ENCODE measurements around the gene BCAP31. TPM values are rescaled to one million over a fixed set of nuclear protein-coding genes. Genes with fewer than 3 reads are reported as not detected.
"Not testable (repeated sequence)": the region's sequence is repeated elsewhere in the genome, so short reads cannot be mapped to it uniquely, and the experiment has no call there.

BCAP31 gene
- total RNA-seq, 1 donor: 60.6 TPM

GRCh38 chrX:153714256-153714655 is 9.9 kb downstream of the BCAP31 start:
- Histone ChIP-seq H3K9me3 (ENCODE audit: low read depth, low read length) (no peaks in the 10 kb centered on the region), H3K4me3 (ENCODE audit: low read length) (no peak overlapping the region), H3K27me3 (ENCODE audit: insufficient read depth, low read length) (no peaks in the 10 kb centered on the region), H3K4me1 (ENCODE audit: insufficient read depth, low read length) (peaks cover 4% of the 10 kb centered on the region)

DNA sequence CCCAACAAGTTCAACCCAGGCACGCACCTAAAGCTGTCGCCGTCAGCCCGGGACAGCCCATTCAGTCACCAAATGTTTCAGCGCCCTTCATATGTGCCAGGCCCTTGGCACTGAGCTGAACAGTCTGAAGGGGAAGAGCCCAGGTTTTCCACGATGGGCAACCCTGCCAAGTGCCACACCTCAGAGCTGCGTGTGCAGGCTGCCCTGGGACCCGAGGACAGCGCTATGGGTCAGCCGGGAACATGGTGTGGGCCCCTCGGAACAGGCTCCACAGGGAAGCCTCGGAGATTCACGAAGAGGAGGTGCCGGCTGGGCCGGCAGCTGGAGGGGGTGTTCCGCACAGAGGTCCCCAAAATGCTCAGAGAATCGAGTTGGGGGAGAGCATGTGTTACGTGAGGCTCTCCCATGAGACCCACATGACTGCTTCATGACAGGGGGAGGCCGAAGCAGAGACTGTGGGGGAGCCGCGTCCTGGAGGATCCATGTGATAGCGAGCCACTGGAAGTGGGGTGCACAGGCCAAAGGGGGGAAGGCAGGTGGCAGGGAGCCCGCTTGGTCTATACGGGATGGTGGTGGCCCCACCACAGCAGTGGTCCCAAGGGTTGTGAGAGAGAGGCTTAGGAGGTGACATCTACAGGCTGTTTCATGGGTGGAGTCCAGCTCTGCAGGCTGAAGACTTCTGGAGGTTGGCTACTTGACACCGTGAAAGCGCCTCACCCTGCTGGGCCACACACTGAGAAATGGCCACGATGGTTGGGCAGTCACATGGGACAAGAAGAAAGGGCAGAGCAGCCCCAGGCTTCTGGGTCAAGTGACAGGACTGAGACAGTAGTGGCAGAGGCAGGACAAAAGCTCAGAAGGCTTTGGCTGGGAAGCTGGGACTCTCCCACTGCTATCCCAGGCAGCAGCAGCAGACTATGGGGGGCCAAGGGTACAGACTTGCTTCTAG is 14.2 kb downstream of the BCAP31 start:
- Histone ChIP-seq H3K4me1 (ENCODE audit: insufficient read depth, low read length) (peaks cover 4% of the 10 kb centered on the region), H3K9me3 (ENCODE audit: low read depth, low read length) (no peaks in the 10 kb centered on the region), H3K27me3 (ENCODE audit: insufficient read depth, low read length) (no peaks in the 10 kb centered on the region), H3K4me3 (ENCODE audit: low read length) (no peak overlapping the region)

- Histone ChIP-seq H3K9me3 (ENCODE audit: low read depth, low read length) (no peaks in the 10 kb centered on the region), H3K27me3 (ENCODE audit: insufficient read depth, low read length) (no peaks in the 10 kb centered on the region), H3K4me3 (ENCODE audit: low read length) (no peak overlapping the region), H3K4me1 (ENCODE audit: insufficient read depth, low read length) (no peaks in the 10 kb centered on the region)
Observed at GRCh38 chrX:153708415-153708814, 15.8 kb downstream of the BCAP31 start.

GRCh38 chrX:153707406-153707805 is 16.8 kb downstream of the BCAP31 start:
- Histone ChIP-seq H3K4me3 (ENCODE audit: low read length) (no peak overlapping the region), H3K27me3 (ENCODE audit: insufficient read depth, low read length) (no peaks in the 10 kb centered on the region), H3K4me1 (ENCODE audit: insufficient read depth, low read length) (no peaks in the 10 kb centered on the region), H3K9me3 (ENCODE audit: low read depth, low read length) (no peaks in the 10 kb centered on the region)

- no peaks in the 10 kb centered on the region for H3K4me1 ChIP-seq (ENCODE audit: insufficient read depth, low read length)
- no peaks in the 10 kb centered on the region for H3K9me3 ChIP-seq (ENCODE audit: low read depth, low read length)
- H3K27me3 ChIP-seq (ENCODE audit: insufficient read depth, low read length): no peaks in the 10 kb centered on the region
- no peak overlapping the region for H3K4me3 ChIP-seq (ENCODE audit: low read length)
Observed at GRCh38 chrX:153706799-153707198, 17.4 kb downstream of the BCAP31 start.

GRCh38 chrX:153705403-153706060 is 18.7 kb downstream of the BCAP31 start:
- H3K4me3 ChIP-seq (ENCODE audit: low read length); H3K9me3 ChIP-seq (ENCODE audit: low read depth, low read length); H3K4me1 ChIP-seq (ENCODE audit: insufficient read depth, low read length); H3K27me3 ChIP-seq (ENCODE audit: insufficient read depth, low read length): not testable (repeated sequence)

- H3K4me1 ChIP-seq (ENCODE audit: insufficient read depth, low read length); H3K9me3 ChIP-seq (ENCODE audit: low read depth, low read length); H3K27me3 ChIP-seq (ENCODE audit: insufficient read depth, low read length); H3K4me3 ChIP-seq (ENCODE audit: low read length): not testable (repeated sequence)
Observed at GRCh38 chrX:153704631-153705402, 19.4 kb downstream of the BCAP31 start.

DNA sequence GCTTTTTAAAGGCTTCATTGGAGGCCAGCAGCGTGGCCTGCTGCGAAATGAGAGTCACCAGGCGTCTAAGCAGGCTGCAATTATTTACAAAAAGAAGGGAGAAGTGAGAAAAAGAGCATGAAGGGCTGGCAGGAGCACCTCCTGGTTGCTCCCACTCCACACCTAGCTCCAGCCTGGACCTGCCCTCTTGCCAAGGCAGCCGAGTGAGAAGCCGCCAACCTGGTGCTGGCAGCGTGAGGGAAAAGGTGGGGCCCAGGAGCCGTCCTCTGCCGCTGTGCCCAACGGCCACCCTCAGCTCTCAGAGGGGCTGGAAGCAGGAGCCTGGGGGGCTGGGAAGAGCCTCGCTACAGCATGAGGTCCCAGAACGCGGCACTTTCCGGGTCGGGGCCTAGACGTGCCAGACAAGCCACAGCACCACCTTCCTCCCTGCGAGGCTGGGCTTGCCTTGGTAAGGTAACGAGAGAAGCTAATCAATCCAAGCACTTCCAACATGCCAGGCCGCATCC is 20.1 kb downstream of the BCAP31 start:
- Histone ChIP-seq H3K9me3 (ENCODE audit: low read depth, low read length) (no peaks in the 10 kb centered on the region), H3K27me3 (ENCODE audit: insufficient read depth, low read length) (no peaks in the 10 kb centered on the region), H3K4me1 (ENCODE audit: insufficient read depth, low read length) (no peaks in the 10 kb centered on the region)

DNA sequence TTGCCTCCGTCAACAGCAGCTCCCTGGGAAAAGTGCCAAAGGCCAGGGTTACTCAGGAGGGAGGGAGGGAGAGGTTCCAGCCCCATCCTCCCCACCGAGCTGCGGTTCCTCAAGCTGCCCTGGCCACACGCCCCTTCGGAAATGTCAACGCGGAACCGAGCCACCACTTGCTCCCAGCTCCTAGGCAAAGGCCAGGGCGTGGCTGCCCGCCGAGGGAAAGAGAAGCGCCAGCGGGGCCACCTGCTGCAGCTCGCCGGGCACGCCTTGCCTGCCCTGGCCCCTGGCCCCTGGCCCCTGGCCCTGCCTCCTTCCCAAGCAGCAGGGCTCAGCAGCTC is 21.2 kb downstream of the BCAP31 start:
- Histone ChIP-seq H3K4me3 (ENCODE audit: low read length) (no peak overlapping the region), H3K4me1 (ENCODE audit: insufficient read depth, low read length) (no peaks in the 10 kb centered on the region), H3K9me3 (ENCODE audit: low read depth, low read length) (no peaks in the 10 kb centered on the region)

More for the DNA sequence above, 20.1 kb downstream of the BCAP31 start:
- no peak overlapping the region for H3K4me3 ChIP-seq (ENCODE audit: low read length)

GRCh38 chrX:153702336-153703035 is 21.7 kb downstream of the BCAP31 start:
- H3K4me1 ChIP-seq (ENCODE audit: insufficient read depth, low read length): no peaks in the 10 kb centered on the region
- no peaks in the 10 kb centered on the region for H3K9me3 ChIP-seq (ENCODE audit: low read depth, low read length)
- H3K4me3 ChIP-seq (ENCODE audit: low read length): no peak overlapping the region
- H3K27me3 ChIP-seq (ENCODE audit: insufficient read depth, low read length): no peaks in the 10 kb centered on the region

More for the DNA sequence above, 21.2 kb downstream of the BCAP31 start:
- no peaks in the 10 kb centered on the region for H3K27me3 ChIP-seq (ENCODE audit: insufficient read depth, low read length)

- Histone ChIP-seq H3K27me3 (ENCODE audit: insufficient read depth, low read length) (no peaks in the 10 kb centered on the region), H3K4me3 (ENCODE audit: low read length) (no peak overlapping the region), H3K9me3 (ENCODE audit: low read depth, low read length) (no peaks in the 10 kb centered on the region), H3K4me1 (ENCODE audit: insufficient read depth, low read length) (no peaks in the 10 kb centered on the region)
Observed at GRCh38 chrX:153701706-153702105, 22.5 kb downstream of the BCAP31 start.

DNA sequence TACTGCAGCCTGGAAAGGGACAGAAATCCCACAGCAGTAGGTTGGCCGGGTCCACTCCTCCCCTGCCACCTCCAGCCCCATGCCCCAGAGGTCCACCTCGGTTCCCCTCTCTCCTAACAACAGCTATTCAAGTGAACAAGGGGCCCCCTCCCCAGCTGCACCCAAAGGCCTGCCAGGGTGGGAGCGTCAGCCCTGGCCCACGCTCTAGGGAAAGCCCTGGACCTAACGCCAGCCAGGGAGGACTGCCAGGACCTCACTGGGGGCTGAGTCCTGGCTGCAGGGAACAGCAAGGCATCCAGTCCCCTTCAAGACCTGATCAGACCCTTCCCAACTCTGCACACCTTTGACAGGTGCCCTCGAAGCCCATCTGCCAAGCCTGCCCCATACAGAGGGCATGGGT is 23.2 kb downstream of the BCAP31 start:
- no peaks in the 10 kb centered on the region for H3K4me1 ChIP-seq (ENCODE audit: insufficient read depth, low read length)
- H3K27me3 ChIP-seq (ENCODE audit: insufficient read depth, low read length): no peaks in the 10 kb centered on the region
- no peaks in the 10 kb centered on the region for H3K9me3 ChIP-seq (ENCODE audit: low read depth, low read length)
- no peak overlapping the region for H3K4me3 ChIP-seq (ENCODE audit: low read length)

- Histone ChIP-seq H3K9me3 (ENCODE audit: low read depth, low read length) (no peaks in the 10 kb centered on the region), H3K4me1 (ENCODE audit: insufficient read depth, low read length) (no peaks in the 10 kb centered on the region)
Observed at GRCh38 chrX:153700376-153700945, 23.7 kb downstream of the BCAP31 start.

DNA sequence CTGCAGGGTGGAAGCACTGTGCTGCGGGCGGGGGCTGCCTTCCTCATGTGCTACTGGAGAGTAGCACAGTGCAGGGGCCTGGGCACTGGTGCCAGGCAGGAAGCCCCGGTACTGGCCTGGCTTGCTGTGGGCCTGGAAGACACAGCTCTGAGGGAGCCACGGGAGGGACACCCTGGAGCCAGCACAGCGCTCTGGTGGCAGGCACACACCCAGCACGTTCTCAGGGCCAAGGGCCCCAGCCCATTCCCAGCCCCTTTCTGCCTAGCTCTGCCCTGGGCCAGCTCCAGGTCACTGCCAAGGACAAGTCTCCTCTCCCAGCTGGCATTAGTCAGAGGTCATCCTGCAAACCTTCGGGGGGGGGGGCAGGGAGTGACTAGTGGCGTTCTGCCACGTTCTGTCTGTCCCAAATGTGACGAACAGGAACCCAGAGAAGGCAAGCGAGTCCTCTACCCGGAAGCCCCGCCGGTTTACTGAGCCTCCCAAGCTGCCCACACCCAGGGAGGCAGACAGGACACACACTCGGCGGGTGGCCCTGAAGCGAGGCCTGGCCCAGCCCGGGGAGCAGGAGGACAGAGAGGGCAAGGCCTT is 24.3 kb downstream of the BCAP31 start:
- H3K27me3 ChIP-seq (ENCODE audit: insufficient read depth, low read length); H3K9me3 ChIP-seq (ENCODE audit: low read depth, low read length); H3K4me1 ChIP-seq (ENCODE audit: insufficient read depth, low read length); H3K4me3 ChIP-seq (ENCODE audit: low read length): not testable (repeated sequence)

More at GRCh38 chrX:153700376-153700945, 23.7 kb downstream of the BCAP31 start:
- H3K4me3 ChIP-seq (ENCODE audit: low read length): no peak overlapping the region
- H3K27me3 ChIP-seq (ENCODE audit: insufficient read depth, low read length): no peaks in the 10 kb centered on the region
